Measurements from ENCODE around the gene AADAC. TPM values are rescaled to one million over a fixed set of nuclear protein-coding genes. Genes with fewer than 3 reads are reported as not detected.
"Not testable (repeated sequence)": the region's sequence is repeated elsewhere in the genome, so short reads cannot be mapped to it uniquely, and the experiment has no call there.

The AADAC gene
- polyA plus RNA-seq, 1 experiment = not detected

DNA sequence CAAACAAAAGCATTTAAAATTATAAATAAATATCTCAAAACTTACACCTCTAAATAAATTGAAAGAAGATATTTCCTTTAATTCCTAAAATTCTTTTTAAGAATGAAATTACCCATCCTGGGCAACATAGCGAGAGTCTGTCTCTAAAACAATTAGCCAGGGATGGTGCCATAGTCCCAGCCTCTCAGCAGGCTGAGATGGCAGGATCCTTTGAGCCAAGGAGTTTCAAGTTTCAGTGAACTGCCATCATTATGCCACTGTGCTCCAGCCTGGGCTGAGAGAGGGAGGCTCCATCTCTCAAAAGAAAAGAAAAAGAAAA is 25.4 kb downstream of the AADAC start:
- no peak overlapping the region for H3K4me3 ChIP-seq (ENCODE audit: low read depth, low read length)

DNA sequence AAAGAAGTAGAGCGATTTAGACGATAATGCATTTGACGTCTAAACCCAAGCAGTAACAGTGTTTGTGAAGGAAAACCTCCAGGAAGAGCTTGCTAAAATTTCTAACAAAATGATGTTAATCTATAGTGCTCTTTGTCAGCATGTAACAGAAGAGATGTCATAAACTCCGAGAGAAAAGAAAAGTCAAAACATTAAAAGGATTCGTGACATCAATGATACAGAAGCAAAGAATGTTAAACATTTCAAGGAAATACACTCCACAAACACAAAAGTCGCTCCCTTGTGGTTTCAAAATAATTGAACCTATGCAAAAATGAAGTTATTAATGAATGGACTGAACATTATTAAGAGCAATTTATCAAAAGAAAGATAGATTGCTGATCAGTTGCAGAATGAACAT is 27.9 kb downstream of the AADAC start:
- CTCF ChIA-PET = no interaction called here
- TF ChIP-seq, protein P1, sequence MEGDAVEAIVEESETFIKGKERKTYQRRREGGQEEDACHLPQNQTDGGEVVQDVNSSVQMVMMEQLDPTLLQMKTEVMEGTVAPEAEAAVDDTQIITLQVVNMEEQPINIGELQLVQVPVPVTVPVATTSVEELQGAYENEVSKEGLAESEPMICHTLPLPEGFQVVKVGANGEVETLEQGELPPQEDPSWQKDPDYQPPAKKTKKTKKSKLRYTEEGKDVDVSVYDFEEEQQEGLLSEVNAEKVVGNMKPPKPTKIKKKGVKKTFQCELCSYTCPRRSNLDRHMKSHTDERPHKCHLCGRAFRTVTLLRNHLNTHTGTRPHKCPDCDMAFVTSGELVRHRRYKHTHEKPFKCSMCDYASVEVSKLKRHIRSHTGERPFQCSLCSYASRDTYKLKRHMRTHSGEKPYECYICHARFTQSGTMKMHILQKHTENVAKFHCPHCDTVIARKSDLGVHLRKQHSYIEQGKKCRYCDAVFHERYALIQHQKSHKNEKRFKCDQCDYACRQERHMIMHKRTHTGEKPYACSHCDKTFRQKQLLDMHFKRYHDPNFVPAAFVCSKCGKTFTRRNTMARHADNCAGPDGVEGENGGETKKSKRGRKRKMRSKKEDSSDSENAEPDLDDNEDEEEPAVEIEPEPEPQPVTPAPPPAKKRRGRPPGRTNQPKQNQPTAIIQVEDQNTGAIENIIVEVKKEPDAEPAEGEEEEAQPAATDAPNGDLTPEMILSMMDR (IDR thresholded peaks at IDR 0.05; ENCODE audit: insufficient read depth, low read depth, low read length) = no peak
- DNase-seq (ENCODE audit: low read depth) = no peak
- POLR2A ChIA-PET = interaction anchor here (0.6 to 0.8 kb wide), 2 partner anchors 9 to 1059 kb away, joined by 4 read pairs; no protein-coding TSS in a partner anchor
- Histone ChIP-seq H3K27me3 (ENCODE audit: control insufficient read depth, insufficient read depth, low read length) (no peaks in the 10 kb centered on the region), H3K4me3 (ENCODE audit: low read depth, low read length) (no peak overlapping the region), H3K36me3 (ENCODE audit: control insufficient read depth, insufficient read depth, low read length) (no peaks in the 10 kb centered on the region)

More for the DNA sequence above, 25.4 kb downstream of the AADAC start:
- no peaks in the 10 kb centered on the region for H3K27me3 ChIP-seq (ENCODE audit: control insufficient read depth, insufficient read depth, low read length)
- CTCF ChIA-PET = interaction anchor here (0.6 to 4.3 kb wide), 16 partner anchors 21 to 611 kb away, joined by 3 to 44 read pairs (median 4); no protein-coding TSS in a partner anchor
- TF ChIP-seq, protein P1 (IDR thresholded peaks at IDR 0.05; ENCODE audit: insufficient read depth, low read depth, low read length) = no peak
- no peak for DNase-seq (ENCODE audit: low read depth)
- POLR2A ChIA-PET = no interaction called here
- no peaks in the 10 kb centered on the region for H3K36me3 ChIP-seq (ENCODE audit: control insufficient read depth, insufficient read depth, low read length)

DNA sequence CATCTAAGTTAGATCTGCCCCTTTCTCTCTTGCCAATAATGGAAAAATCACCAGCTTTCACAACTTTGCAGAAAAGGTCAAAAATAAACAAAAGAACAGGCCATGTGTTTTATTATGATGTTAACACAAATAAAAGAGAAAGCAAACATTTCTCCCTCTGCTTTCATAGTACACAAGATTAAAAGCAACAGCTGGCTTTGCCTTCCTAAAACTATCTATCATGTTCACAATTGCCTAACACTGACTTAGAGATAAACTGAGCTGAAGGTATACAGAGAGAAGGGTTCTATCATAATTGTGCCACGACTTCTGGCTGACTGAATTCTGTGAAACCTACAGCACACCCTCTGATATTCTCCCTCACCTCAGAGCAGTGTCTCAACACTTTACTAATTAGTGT is 29.4 kb downstream of the AADAC start:
- CTCF ChIA-PET = no interaction called here
- Histone ChIP-seq H3K27me3 (ENCODE audit: control insufficient read depth, insufficient read depth, low read length) (no peaks in the 10 kb centered on the region), H3K4me3 (ENCODE audit: low read depth, low read length) (no peak overlapping the region), H3K36me3 (ENCODE audit: control insufficient read depth, insufficient read depth, low read length) (no peaks in the 10 kb centered on the region)
- TF ChIP-seq, protein P1 (IDR thresholded peaks at IDR 0.05; ENCODE audit: insufficient read depth, low read depth, low read length) = no peak
- no peak for DNase-seq (ENCODE audit: low read depth)
- POLR2A ChIA-PET = no interaction called here

DNA sequence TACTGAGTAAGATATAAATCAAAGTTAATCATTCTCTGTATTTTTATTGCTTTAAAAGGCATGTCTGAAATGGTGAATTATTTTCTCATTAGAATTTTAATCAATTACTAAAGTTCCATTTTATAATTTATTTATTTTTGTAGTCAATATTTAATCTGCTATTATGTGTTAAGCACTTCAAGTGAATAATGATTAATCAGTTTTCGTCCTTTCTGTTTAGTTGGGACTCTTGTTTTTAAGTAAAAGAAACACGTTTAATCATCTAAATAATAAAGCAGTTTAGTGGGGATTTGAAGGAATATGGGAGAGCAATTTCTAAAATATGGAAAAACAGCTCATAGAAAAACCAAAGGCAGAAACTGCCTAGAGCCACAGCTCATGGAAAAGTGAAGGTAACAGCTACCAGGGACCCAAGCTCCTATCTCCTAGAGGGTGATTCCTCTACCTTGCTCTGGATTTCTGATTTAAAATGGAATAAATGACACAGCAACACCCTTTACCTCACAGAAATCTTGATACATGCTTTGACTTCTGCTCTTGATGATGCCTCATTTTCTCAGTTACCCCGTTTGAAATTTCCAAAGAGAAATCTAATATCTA is 31.5 kb downstream of the AADAC start:
- H3K27me3 ChIP-seq (ENCODE audit: control insufficient read depth, insufficient read depth, low read length) = no peaks in the 10 kb centered on the region
- POLR2A ChIA-PET = no interaction called here
- no peaks in the 10 kb centered on the region for H3K36me3 ChIP-seq (ENCODE audit: control insufficient read depth, insufficient read depth, low read length)
- no peak for DNase-seq (ENCODE audit: low read depth)
- no peak overlapping the region for H3K4me3 ChIP-seq (ENCODE audit: low read depth, low read length)
- TF ChIP-seq, protein P1 (IDR thresholded peaks at IDR 0.05; ENCODE audit: insufficient read depth, low read depth, low read length) = no peak
- CTCF ChIA-PET = interaction anchor here (0.6 kb wide), 1 partner anchor 265 kb away, joined by 3 read pairs; no protein-coding TSS in a partner anchor

DNA sequence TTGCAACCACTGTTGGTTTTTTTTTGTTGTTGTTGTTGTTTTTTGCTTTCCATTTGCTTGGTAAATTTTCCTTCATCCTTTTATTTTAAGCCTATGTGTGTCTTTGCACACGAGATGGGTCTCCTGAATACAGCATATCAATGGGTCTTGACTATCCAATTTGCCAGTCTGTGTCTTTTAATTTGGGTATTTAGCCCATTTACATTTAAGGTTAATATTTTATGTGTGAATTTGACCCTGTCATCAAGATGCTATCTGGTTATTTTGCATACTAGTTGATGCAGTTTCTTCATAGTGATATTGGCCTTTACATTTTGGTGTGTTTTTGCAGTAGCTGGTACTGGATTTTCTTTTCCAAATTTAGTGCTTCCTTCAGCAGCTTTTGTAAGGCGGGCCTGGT is 36.1 kb downstream of the AADAC start:
- CTCF ChIA-PET = interaction anchor here (0.6 kb wide), 1 partner anchor 74 kb away, joined by 3 read pairs; no protein-coding TSS in a partner anchor

More for the DNA sequence above, 36.1 kb downstream of the AADAC start:
- H3K36me3 ChIP-seq (ENCODE audit: control insufficient read depth, insufficient read depth, low read length); H3K27me3 ChIP-seq (ENCODE audit: control insufficient read depth, insufficient read depth, low read length); H3K4me3 ChIP-seq (ENCODE audit: low read depth, low read length); DNase-seq (ENCODE audit: low read depth); POLR2A ChIA-PET: not testable (repeated sequence)

All from BJ (cell line).